Lower lobe of right lung (tissue), 2 donors: ENCODE results near the gene GJA4. TPM values are rescaled to one million over a fixed set of nuclear protein-coding genes. Genes with fewer than 3 reads are reported as not detected.

Experiments
- ATAC-seq, 2 donors: fragments of 200-7000 bp; cut with Tn5 transposase; one replicate each; pipeline ENCODE4 v1.9.1; 2020 to 2022; ENCODE audit warnings: mild to moderate bottlenecking in 2 of 2, moderate library complexity in 2 of 2
- DNase-seq: peaks from one replicate; pipeline ENCODE4 v3.0.0-alpha.2; 2020
- H3K27ac ChIP-seq: fragments of 200-600 bp; one replicate; pipeline ENCODE4 v1.8.0; 2022
- H3K27me3 ChIP-seq: fragments of 200-600 bp; one replicate; pipeline ENCODE4 v1.8.0; 2022; ENCODE audit warnings: low read depth
- H3K36me3 ChIP-seq: fragments of 200-600 bp; one replicate; pipeline ENCODE4 v1.8.0; 2022; ENCODE audit warnings: mild to moderate bottlenecking
- H3K4me1 ChIP-seq: fragments of 200-600 bp; one replicate; pipeline ENCODE4 v1.8.0; 2022
- H3K4me3 ChIP-seq: fragments of 200-600 bp; one replicate; pipeline ENCODE4 v1.8.0; 2022; ENCODE audit warnings: mild to moderate bottlenecking
- H3K9me3 ChIP-seq: fragments of 200-600 bp; one replicate; pipeline ENCODE4 v1.8.0; 2022
- intact Hi-C: fragments of 100-400 bp; cut with DNase I; formaldehyde crosslinking; loops from one replicate; pipeline ENCODE4 v1.11.0; 2022
- total RNA-seq: library from RNA; stranded (reverse); fragmentation: NEBNext Ultra II Directional; extraction: Animal tissue kit (Norgen Biotek cat#: 25700); gene quantifications from one replicate; pipeline ENCODE4 v1.2.1, GENCODE V29; 2021
- TF ChIP-seq, protein P1 (sequence below): fragments of 200-600 bp; IDR thresholded peaks from one replicate; pipeline ENCODE4 v1.8.0; 2022; ENCODE audit warnings: antibody characterized with exemption, mild to moderate bottlenecking
- donor health status: DM: no; HTN: yes; CAD: no; lungs with severe emphysema.

Gene GJA4
- total RNA-seq, 1 donor from 2014 or later = 16.1 TPM

DNA sequence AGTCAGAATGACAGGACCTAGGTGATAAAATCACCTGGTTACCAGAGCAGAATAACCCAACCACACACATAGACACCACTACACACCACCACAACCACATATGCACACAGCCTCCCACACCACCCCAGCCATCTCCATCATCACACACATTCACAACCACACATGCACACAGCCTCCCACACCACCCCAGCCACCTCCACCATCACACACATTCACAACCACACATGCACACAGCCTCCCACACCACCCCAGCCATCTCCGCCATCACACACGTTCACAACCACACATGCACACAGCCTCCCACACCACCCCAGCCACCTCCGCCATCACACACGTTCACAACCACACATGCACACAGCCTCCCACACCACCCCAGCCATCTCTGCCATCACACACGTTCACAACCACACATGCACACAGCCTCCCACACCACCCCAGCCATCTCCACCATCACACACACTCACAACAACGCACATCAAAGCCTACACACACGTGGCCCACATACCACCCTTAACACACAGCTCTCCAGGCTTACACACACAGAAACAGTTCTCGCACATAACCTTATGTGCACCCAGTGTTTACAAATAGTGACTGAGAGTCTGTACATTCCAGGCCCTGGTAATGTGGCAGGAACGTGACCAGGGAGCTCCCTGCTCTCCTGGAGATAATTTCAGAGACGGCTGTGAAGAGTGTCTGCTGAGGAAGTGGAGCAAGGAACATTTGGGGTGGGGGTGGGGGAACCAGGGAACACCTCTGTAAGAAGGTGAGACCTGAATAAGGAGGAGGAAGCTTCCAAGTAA, 15.1 kb upstream of the GJA4 start:
- peaks cover 28% of the 10 kb centered on the region for H3K27me3 ChIP-seq
- intact Hi-C loops = no loop called here
- DNase-seq = no peak

DNA sequence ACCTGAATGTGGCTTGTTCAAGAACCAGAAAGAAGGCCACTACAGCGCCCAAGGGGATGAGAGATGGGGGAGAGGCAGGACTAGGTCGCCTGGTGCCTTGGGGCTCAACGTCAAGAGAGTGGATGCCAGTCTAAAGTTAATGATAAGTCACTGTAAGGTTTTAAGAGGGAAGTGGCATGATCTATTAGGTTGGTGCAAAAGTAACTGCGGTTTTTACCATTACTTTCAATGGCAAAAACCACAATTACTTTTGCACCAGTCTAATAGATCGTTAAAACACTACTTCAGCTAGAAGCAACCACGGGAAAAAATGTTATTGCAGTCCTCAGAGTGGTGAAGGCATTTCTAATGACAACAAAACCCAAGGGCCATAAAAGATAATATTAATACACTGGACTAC, 14.4 kb upstream of the GJA4 start:
- ATAC-seq = no peak
- Histone ChIP-seq H3K27me3 (peaks cover 35% of the 10 kb centered on the region), H3K27ac (no peak overlapping the region), H3K4me1 (peaks cover 17% of the 10 kb centered on the region), H3K4me3 (no peak overlapping the region), H3K36me3 (no peaks in the 10 kb centered on the region), H3K9me3 (no peaks in the 10 kb centered on the region)
- TF ChIP-seq, protein P1, sequence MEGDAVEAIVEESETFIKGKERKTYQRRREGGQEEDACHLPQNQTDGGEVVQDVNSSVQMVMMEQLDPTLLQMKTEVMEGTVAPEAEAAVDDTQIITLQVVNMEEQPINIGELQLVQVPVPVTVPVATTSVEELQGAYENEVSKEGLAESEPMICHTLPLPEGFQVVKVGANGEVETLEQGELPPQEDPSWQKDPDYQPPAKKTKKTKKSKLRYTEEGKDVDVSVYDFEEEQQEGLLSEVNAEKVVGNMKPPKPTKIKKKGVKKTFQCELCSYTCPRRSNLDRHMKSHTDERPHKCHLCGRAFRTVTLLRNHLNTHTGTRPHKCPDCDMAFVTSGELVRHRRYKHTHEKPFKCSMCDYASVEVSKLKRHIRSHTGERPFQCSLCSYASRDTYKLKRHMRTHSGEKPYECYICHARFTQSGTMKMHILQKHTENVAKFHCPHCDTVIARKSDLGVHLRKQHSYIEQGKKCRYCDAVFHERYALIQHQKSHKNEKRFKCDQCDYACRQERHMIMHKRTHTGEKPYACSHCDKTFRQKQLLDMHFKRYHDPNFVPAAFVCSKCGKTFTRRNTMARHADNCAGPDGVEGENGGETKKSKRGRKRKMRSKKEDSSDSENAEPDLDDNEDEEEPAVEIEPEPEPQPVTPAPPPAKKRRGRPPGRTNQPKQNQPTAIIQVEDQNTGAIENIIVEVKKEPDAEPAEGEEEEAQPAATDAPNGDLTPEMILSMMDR = no peak
- intact Hi-C loops = no loop called here
- no peak for DNase-seq

More for the DNA sequence above, 15.1 kb upstream of the GJA4 start:
- no peak overlapping the region for H3K27ac ChIP-seq
- peaks cover 17% of the 10 kb centered on the region for H3K4me1 ChIP-seq
- H3K36me3 ChIP-seq = no peaks in the 10 kb centered on the region
- H3K4me3 ChIP-seq = no peak overlapping the region
- ATAC-seq = no peak
- TF ChIP-seq, protein P1 = no peak
- H3K9me3 ChIP-seq = no peaks in the 10 kb centered on the region

DNA sequence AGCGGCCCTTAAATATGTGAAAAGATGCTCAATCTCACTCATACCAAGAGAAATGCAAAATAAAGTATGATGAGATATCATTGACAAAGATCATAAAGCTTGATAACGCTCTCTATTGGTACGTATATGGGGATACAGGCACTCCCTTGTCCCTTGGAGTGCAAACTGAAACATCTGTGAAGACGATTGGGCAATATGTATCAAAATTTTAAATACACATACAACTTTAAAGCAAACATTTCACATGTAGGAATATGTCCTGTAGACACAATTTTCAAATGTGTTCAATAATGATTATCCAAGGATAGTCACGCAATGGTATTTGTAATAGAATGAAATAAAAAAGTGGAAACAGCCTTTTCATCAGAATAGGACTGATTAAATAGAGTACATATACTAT, 13.8 kb upstream of the GJA4 start:
- DNase-seq (no peak), ATAC-seq (no peak)
- no peaks in the 10 kb centered on the region for H3K36me3 ChIP-seq
- TF ChIP-seq, protein P1 = no peak
- H3K4me1 ChIP-seq = peaks cover 17% of the 10 kb centered on the region
- intact Hi-C loops = no loop called here
- no peaks in the 10 kb centered on the region for H3K9me3 ChIP-seq
- no peak overlapping the region for H3K27ac ChIP-seq
- H3K4me3 ChIP-seq = no peak overlapping the region
- peaks cover 36% of the 10 kb centered on the region for H3K27me3 ChIP-seq

DNA sequence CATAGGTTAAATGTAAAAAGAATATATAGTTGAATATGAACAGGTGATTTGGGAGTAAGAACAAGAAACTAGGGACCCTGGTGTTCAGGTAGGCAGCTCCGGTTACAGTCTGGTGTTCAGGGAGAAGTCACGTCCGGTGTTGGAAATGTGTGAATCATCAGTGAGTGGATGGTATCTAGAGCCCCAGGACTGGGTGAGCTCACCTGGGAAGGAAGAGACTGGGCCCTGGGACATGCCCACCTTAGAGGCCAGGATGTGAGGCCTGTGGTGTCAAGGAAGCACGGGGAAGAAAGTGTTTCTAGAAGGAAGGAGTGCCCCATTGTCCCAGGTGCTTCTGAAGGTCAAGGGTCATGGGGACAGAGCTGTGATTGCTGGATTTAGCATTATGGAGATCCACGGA, 13.3 kb upstream of the GJA4 start:
- intact Hi-C loops = no loop called here
- TF ChIP-seq, protein P1 = no peak
- no peak overlapping the region for H3K27ac ChIP-seq
- H3K36me3 ChIP-seq = no peaks in the 10 kb centered on the region
- DNase-seq (no peak), ATAC-seq (no peak)
- peaks cover 36% of the 10 kb centered on the region for H3K27me3 ChIP-seq
- H3K9me3 ChIP-seq = no peaks in the 10 kb centered on the region
- no peak overlapping the region for H3K4me3 ChIP-seq
- H3K4me1 ChIP-seq = peaks cover 17% of the 10 kb centered on the region

DNA sequence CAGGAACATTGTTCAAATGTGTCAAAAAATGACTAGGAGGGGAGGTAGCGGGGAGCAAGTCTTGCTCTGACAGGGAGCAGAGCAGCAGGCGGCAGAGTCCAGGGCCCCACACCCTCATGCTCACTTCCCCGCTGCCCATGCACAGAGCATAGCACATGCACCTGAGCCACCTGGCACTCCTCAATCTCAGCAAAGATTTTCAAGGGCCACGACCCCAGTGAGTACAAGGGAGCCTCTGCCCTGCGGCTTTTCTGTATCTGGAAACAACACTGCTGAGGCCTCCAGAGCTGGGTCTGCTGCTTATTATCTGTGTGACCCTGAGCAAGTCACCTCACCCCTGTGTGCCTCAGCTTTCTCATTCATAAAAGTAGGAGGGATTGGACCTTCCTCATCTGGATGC, 12.8 kb upstream of the GJA4 start:
- Histone ChIP-seq H3K9me3 (no peaks in the 10 kb centered on the region), H3K4me1 (peaks cover 17% of the 10 kb centered on the region), H3K27ac (no peak overlapping the region), H3K4me3 (no peak overlapping the region), H3K36me3 (no peaks in the 10 kb centered on the region), H3K27me3 (peaks cover 36% of the 10 kb centered on the region)
- ATAC-seq (no peak), DNase-seq (no peak)
- TF ChIP-seq, protein P1 = no peak
- intact Hi-C loops = no loop called here
